OCI-LY3 (cell line): ENCODE results near the gene CLDN11.

ENCODE experiments used
- H2AFZ ChIP-seq: fragments of 200-600, 300-600 bp; shearing (Covaris generic); 2 replicates; pipeline ENCODE4 v1.6.0; 2014; ENCODE audit warnings: antibody characterized with exemption, low read depth, low read length
- H3K27ac ChIP-seq: fragments of 200-600, 300-600 bp; sonication (generic); 2 replicates; pipeline ENCODE4 v1.5.1; 2014; ENCODE audit warnings: mild to moderate bottlenecking, low read length, moderate library complexity, mixed read lengths
- H3K27me3 ChIP-seq: fragments of 200-600, 300-600 bp; sonication (generic); 2 replicates; pipeline ENCODE4 v1.6.1; 2014; ENCODE audit warnings: low read depth, low read length, mixed read lengths
- H3K36me3 ChIP-seq: fragments of 200-600, 300-600 bp; sonication (generic); replicated peaks from 2 replicates; pipeline ENCODE3; 2014; ENCODE audit warnings: low read depth, low read length, mixed read lengths
- H3K4me1 ChIP-seq: fragments of 300-600, 200-600 bp; sonication (generic); 2 replicates; pipeline ENCODE4 v1.6.1; 2014; ENCODE audit warnings: low read length, mixed read lengths
- H3K4me2 ChIP-seq: fragments of 200-600, 300-600 bp; sonication (generic); 2 replicates; pipeline ENCODE4 v1.6.1; 2014; ENCODE audit warnings: low read length, mixed read lengths
- H3K4me3 ChIP-seq: fragments of 300-600, 200-600 bp; sonication (generic); 2 replicates; pipeline ENCODE4 v1.5.1; 2014; ENCODE audit warnings: antibody characterized with exemption, mild to moderate bottlenecking, low read length, moderate library complexity
- H3K79me2 ChIP-seq: fragments of 300-600, 200-600 bp; shearing (Covaris generic); 2 replicates; pipeline ENCODE4 v1.6.1; 2014; ENCODE audit warnings: mild to moderate bottlenecking, low read length, mixed read lengths
- H3K9ac ChIP-seq: fragments of 300-600, 200-600 bp; shearing (Covaris generic); 2 replicates; pipeline ENCODE4 v1.6.0; 2014; ENCODE audit warnings: mild to moderate bottlenecking, low read length, moderate library complexity
- H3K9me3 ChIP-seq: fragments of 200-600, 300-600 bp; shearing (Covaris generic); 2 replicates; pipeline ENCODE4 v1.6.1; 2014; ENCODE audit warnings: low read length, mixed read lengths; ENCODE audit not compliant: insufficient read depth
- H4K20me1 ChIP-seq: fragments of 200-600, 300-600 bp; sonication (generic); 2 replicates; pipeline ENCODE4 v1.6.1; 2016; ENCODE audit warnings: low read length, mixed read lengths; ENCODE audit not compliant: insufficient read depth
- CTCF ChIP-seq: fragments of 200-600, 300-600 bp; sonication (generic); IDR thresholded peaks from 2 replicates; pipeline ENCODE4 v1.5.1; 2014; ENCODE audit warnings: antibody characterized with exemption, low read length, low read depth
- EZH2phosphoT487 ChIP-seq: fragments of 200-600 bp; shearing (Covaris generic); IDR thresholded peaks from 2 replicates; pipeline ENCODE4 v1.6.1; 2018; ENCODE audit warnings: antibody characterized with exemption, mixed run types, low read depth

Gene CLDN11

GRCh38 chr3:170443457-170443856, 24.8 kb downstream of the CLDN11 start:
- Histone ChIP-seq H3K79me2 (no peaks in the 10 kb centered on the region), H3K4me3 (no peak overlapping the region), H3K27me3 (peaks cover 11% of the 10 kb centered on the region), H4K20me1 (no peaks in the 10 kb centered on the region), H3K4me1 (peaks cover 9% of the 10 kb centered on the region), H3K27ac (no peak overlapping the region), H3K9ac (no peak overlapping the region), H3K36me3 (no peaks in the 10 kb centered on the region), H3K4me2 (no peak overlapping the region), H2AFZ (no peak overlapping the region), H3K9me3 (no peaks in the 10 kb centered on the region)
- no peak for TF ChIP-seq EZH2phosphoT487
- TF ChIP-seq CTCF = no peak

GRCh38 chr3:170448584-170448983, 29.9 kb downstream of the CLDN11 start:
- no peaks in the 10 kb centered on the region for H4K20me1 ChIP-seq
- no peak overlapping the region for H3K27ac ChIP-seq
- no peak overlapping the region for H3K9ac ChIP-seq
- no peaks in the 10 kb centered on the region for H3K4me1 ChIP-seq
- no peak overlapping the region for H2AFZ ChIP-seq
- H3K4me2 ChIP-seq = no peak overlapping the region
- no peak for TF ChIP-seq EZH2phosphoT487
- no peak for TF ChIP-seq CTCF
- peaks cover 25% of the 10 kb centered on the region for H3K27me3 ChIP-seq
- H3K9me3 ChIP-seq = no peaks in the 10 kb centered on the region
- no peaks in the 10 kb centered on the region for H3K79me2 ChIP-seq
- H3K36me3 ChIP-seq = no peaks in the 10 kb centered on the region
- no peak overlapping the region for H3K4me3 ChIP-seq

GRCh38 chr3:170450039-170450438, 31.4 kb downstream of the CLDN11 start:
- Histone ChIP-seq H3K36me3 (no peaks in the 10 kb centered on the region), H3K4me2 (no peak overlapping the region), H3K9ac (no peak overlapping the region), H3K4me1 (no peaks in the 10 kb centered on the region), H4K20me1 (no peaks in the 10 kb centered on the region), H3K27ac (no peak overlapping the region), H3K27me3 (peaks cover 25% of the 10 kb centered on the region), H3K9me3 (no peaks in the 10 kb centered on the region), H3K4me3 (no peak overlapping the region), H2AFZ (no peak overlapping the region), H3K79me2 (no peaks in the 10 kb centered on the region)
- TF ChIP-seq CTCF = no peak
- no peak for TF ChIP-seq EZH2phosphoT487

- Histone ChIP-seq H3K4me2 (no peak overlapping the region), H3K4me3 (no peak overlapping the region), H2AFZ (no peak overlapping the region), H4K20me1 (no peaks in the 10 kb centered on the region), H3K27ac (no peak overlapping the region), H3K9ac (no peak overlapping the region), H3K27me3 (peaks cover 24% of the 10 kb centered on the region), H3K36me3 (no peaks in the 10 kb centered on the region), H3K79me2 (no peaks in the 10 kb centered on the region), H3K9me3 (no peaks in the 10 kb centered on the region), H3K4me1 (no peaks in the 10 kb centered on the region)
- TF ChIP-seq CTCF (no peak), EZH2phosphoT487 (no peak)
Observed at GRCh38 chr3:170454509-170454908, 35.8 kb downstream of the CLDN11 start.
